Aorta (tissue), 5 donors: ENCODE data around the gene NCS1. TPM values are rescaled to one million over a fixed set of nuclear protein-coding genes. Genes with fewer than 3 reads are reported as not detected.

Experiments
- ATAC-seq: fragments of 200-7000 bp; cut with Tn5 transposase; one replicate; pipeline ENCODE4 v1.9.1; 2022; ENCODE audit warnings: moderate library complexity; ENCODE audit not compliant: low FRiP score
- DNase-seq, 2 donors: peaks; one replicate each; pipeline ENCODE4 v3.0.0-alpha.2; 2020
- H3K27ac ChIP-seq, 2 donors: one replicate each; pipeline ENCODE4 v1.5.1; 2013; ENCODE audit warnings: low read length in 2 of 2, mild to moderate bottlenecking in 2 of 2, moderate library complexity in 2 of 2, control low read depth in 1 of 2, inconsistent platforms in 1 of 2, low read depth in 1 of 2
- H3K27me3 ChIP-seq, 2 donors: one replicate each; pipeline ENCODE4 v1.6.1; 2013; ENCODE audit warnings: control low read depth in 1 of 2, low read length in 1 of 2, mild to moderate bottlenecking in 1 of 2, moderate library complexity in 1 of 2; ENCODE audit not compliant: insufficient read depth in 2 of 2, control insufficient read depth in 1 of 2
- H3K36me3 ChIP-seq, 2 donors: one replicate each; pipeline ENCODE4 v1.6.1; 2013; ENCODE audit warnings: control low read depth in 1 of 2, low read length in 1 of 2, mild to moderate bottlenecking in 1 of 2; ENCODE audit not compliant: insufficient read depth in 2 of 2, control insufficient read depth in 1 of 2
- H3K4me1 ChIP-seq, 2 donors: one replicate each; pipeline ENCODE4 v1.6.1; 2013; ENCODE audit warnings: low read length in 2 of 2, control low read depth in 1 of 2, mild to moderate bottlenecking in 1 of 2, moderate library complexity in 1 of 2; ENCODE audit not compliant: insufficient read depth in 2 of 2, control insufficient read depth in 1 of 2
- H3K4me3 ChIP-seq, 2 donors: one replicate each; pipeline ENCODE4 v1.5.1; 2013; ENCODE audit warnings: low read length in 2 of 2, control low read depth in 1 of 2, mild to moderate bottlenecking in 1 of 2
- H3K9me3 ChIP-seq: one replicate; pipeline ENCODE4 v1.6.1; 2013; ENCODE audit warnings: mild to moderate bottlenecking, low read length; ENCODE audit not compliant: control insufficient read depth
- WGBS, 2 donors: extraction: QIAGEN DNeasy Blood & Tissue Kit; methylation state at CpG; one replicate each; pipeline ENCODE4 v1.1.7; 2013; 5-methylcytosine and 5-hydroxymethylcytosine counted together
- intact Hi-C, 2 donors: fragments of 100-400 bp; cut with DNase I; formaldehyde crosslinking; loops; one replicate each; pipeline versions ENCODE4 v1.14.2 to v1.15.0; 2022
- polyA plus RNA-seq, 2 donors: library from polyadenylated mRNA; stranded (reverse); fragments of 200-250 nt; gene quantifications; one replicate each; pipeline ENCODE4 v1.2.3, GENCODE V29; 2013
- total RNA-seq, 2 donors: library from RNA; stranded (reverse); fragmentation: NEBNext Ultra II Directional; extraction: Animal tissue kit (Norgen Biotek cat#: 25700); gene quantifications; one replicate each; pipeline ENCODE4 v1.2.1, GENCODE V29; 2021
- donor health status: healthy with polysubstance abuse.
- donor health status: Bipolar disorder and iron deficiency.
- donor health status: DM: no; HTN: no; CAD: no.
- donor health status: DM: no; HTN: no; CAD: no.
- donor health status: DM: yes; HTN: yes; CAD: no.

The NCS1 gene
- total and polyA plus RNA-seq, 4 donors: 21.3 to 171 (median 47.4) TPM

GRCh38 chr9:130198501-130199179, 26.4 kb downstream of the NCS1 start:
- no peaks in the 10 kb centered on the region for H3K27me3 ChIP-seq
- intact Hi-C loops: no loop called here
- H3K4me3 ChIP-seq: no peak overlapping the region
- ATAC-seq (peak; percentile 56), DNase-seq (peak in 1 of 2 donors; percentile 74)
- no peaks in the 10 kb centered on the region for H3K36me3 ChIP-seq
- no peaks in the 10 kb centered on the region for H3K4me1 ChIP-seq
- peak overlapping the region in 1 of 2 donors; percentile 0 for H3K27ac ChIP-seq
- no peaks in the 10 kb centered on the region for H3K9me3 ChIP-seq
- 25 to 30% methylated on average over 12 of the region's 12 CpGs for WGBS, 2 donors

DNA sequence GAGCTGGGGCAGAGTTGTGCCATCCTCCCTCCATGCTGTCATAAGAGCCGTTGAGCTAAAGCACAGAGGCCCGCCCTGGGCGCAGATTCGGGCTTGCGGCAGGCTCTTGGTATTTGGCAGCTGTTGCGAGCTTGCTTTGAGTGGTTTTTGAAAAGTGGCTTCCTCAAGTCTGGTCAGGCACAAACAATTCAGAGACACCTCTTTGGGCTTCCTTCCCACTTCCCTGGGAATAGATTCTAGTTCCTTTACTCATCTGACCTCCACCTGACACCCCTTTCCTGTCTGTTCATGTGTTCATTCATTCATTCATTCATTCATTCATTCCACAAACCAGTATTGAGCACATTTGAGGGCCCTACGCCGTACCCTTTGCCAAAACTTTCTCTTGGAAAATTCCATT, 27.4 kb downstream of the NCS1 start:
- Histone ChIP-seq H3K27ac (peak overlapping the region; percentile 20 to 60), H3K4me3 (no peak overlapping the region), H3K9me3 (no peaks in the 10 kb centered on the region), H3K27me3 (no peaks in the 10 kb centered on the region), H3K36me3 (no peaks in the 10 kb centered on the region), H3K4me1 (no peaks in the 10 kb centered on the region)
- DNase-seq (no peak), ATAC-seq (no peak)
- 12 to 19% methylated on average over 8 of the region's 8 CpGs for WGBS, 2 donors
- intact Hi-C loops: no loop called here

- ATAC-seq (no peak), DNase-seq (no peak)
- H3K27me3 ChIP-seq: no peaks in the 10 kb centered on the region
- no peaks in the 10 kb centered on the region for H3K36me3 ChIP-seq
- intact Hi-C loops: no loop called here
- H3K9me3 ChIP-seq: no peaks in the 10 kb centered on the region
- 13 to 19% methylated on average over 17 of the region's 17 CpGs for WGBS, 2 donors
- H3K27ac ChIP-seq: peak overlapping the region in 1 of 2 donors; percentile 20
- H3K4me1 ChIP-seq: no peaks in the 10 kb centered on the region
- no peak overlapping the region for H3K4me3 ChIP-seq
Observed at GRCh38 chr9:130200038-130200849, 28.0 kb downstream of the NCS1 start.

- Histone ChIP-seq H3K4me3 (no peak overlapping the region), H3K27ac (no peak overlapping the region), H3K27me3 (no peaks in the 10 kb centered on the region), H3K9me3 (no peaks in the 10 kb centered on the region), H3K4me1 (no peaks in the 10 kb centered on the region), H3K36me3 (no peaks in the 10 kb centered on the region)
- ATAC-seq: no peak
- WGBS, 2 donors: 50 to 67% methylated on average over 12 of the region's 12 CpGs
- intact Hi-C loops: no loop called here
- no peak for DNase-seq
Observed at GRCh38 chr9:130201399-130201873, 29.2 kb downstream of the NCS1 start.

DNA sequence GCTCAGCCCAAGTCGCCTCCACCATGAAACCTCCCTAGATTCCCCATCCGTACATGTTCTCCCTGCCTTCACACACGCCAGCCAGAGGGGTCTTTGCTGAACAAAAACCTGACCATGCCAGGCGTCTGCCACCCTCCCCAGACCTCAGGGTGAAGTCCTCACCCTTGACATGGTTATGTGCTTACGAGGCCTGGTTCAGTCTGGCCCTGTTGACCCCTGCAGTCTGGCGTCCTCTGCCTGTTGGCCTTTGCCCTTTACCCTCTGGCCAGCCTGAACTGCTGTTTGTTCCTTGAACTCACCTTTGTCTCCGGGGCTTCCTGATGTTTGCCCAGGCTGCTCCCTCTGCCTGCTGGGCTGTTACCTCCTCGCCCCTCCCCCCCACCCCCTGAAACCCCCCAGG, 29.8 kb downstream of the NCS1 start:
- no peak for ATAC-seq
- intact Hi-C loops: no loop called here
- no peaks in the 10 kb centered on the region for H3K4me1 ChIP-seq

DNA sequence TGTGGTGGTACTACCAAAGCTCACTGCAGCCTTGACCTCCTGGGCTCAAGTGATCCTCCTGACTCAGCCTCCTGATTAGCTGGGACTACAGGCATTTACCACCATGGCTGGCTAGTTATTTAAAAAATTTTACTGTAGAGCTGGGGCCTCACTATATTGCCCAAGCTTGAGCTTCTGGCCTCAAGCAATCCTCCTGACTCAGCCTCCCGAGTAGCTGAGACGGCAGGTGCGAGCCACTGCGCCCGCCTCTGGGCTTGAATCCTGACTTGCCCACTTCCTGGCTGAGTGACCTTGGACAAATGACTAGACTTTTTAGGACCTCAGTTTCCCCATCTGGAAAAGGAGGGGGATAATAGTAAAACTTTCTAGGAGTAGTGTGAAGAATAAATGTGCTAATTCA, 32.1 kb downstream of the NCS1 start:
- Histone ChIP-seq H3K27me3 (no peaks in the 10 kb centered on the region), H3K4me3 (no peak overlapping the region), H3K4me1 (no peaks in the 10 kb centered on the region), H3K27ac (no peak overlapping the region), H3K36me3 (no peaks in the 10 kb centered on the region), H3K9me3 (no peaks in the 10 kb centered on the region)
- intact Hi-C loops: no loop called here
- ATAC-seq (no peak), DNase-seq (no peak)
- WGBS, 2 donors: 96% methylated on average over 5 of the region's 5 CpGs

More for the DNA sequence above, 29.8 kb downstream of the NCS1 start:
- no peaks in the 10 kb centered on the region for H3K27me3 ChIP-seq
- 87 to 90% methylated on average over 8 of the region's 8 CpGs for WGBS, 2 donors
- H3K27ac ChIP-seq: no peak overlapping the region
- H3K36me3 ChIP-seq: no peaks in the 10 kb centered on the region
- H3K4me3 ChIP-seq: no peak overlapping the region
- no peaks in the 10 kb centered on the region for H3K9me3 ChIP-seq
- no peak for DNase-seq

DNA sequence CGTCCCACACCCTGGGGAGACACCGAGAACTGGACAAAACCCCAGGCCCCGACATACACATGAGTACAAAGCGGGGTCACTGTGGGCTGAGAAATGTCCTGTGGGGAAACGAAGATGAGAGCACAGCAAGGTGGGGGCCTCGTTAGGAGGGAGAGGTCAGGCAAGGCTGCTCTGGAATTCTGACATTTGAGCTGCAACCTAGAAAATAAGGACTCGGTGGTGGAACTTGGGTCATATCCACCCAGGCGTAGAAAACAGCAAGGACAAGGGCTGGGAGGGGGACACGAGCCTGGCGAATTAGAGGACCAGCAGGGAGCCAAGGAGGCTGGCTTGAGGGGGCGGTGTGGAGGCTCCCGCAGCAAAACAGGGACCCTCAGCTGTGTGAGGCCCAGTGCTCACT, 32.8 kb downstream of the NCS1 start:
- ATAC-seq (no peak), DNase-seq (no peak)
- Histone ChIP-seq H3K4me1 (no peaks in the 10 kb centered on the region), H3K27me3 (no peaks in the 10 kb centered on the region), H3K4me3 (no peak overlapping the region), H3K27ac (no peak overlapping the region), H3K36me3 (no peaks in the 10 kb centered on the region), H3K9me3 (no peaks in the 10 kb centered on the region)
- WGBS, 2 donors: 82 to 88% methylated on average over 12 of the region's 12 CpGs
- intact Hi-C loops: loop anchor here in 1 of 2 donors (5.0 kb wide), 1 partner anchor 33 kb away; the partner anchor contains the start of gene NCS1

GRCh38 chr9:130205912-130206311, 33.7 kb downstream of the NCS1 start:
- 96 to 97% methylated on average over 5 of the region's 5 CpGs for WGBS, 2 donors
- H3K4me1 ChIP-seq: no peaks in the 10 kb centered on the region
- intact Hi-C loops: loop anchor here in 1 of 2 donors (5.0 kb wide), 1 partner anchor 34 kb away; the partner anchor contains the start of gene NCS1
- H3K4me3 ChIP-seq: no peak overlapping the region
- no peaks in the 10 kb centered on the region for H3K27me3 ChIP-seq
- H3K27ac ChIP-seq: no peak overlapping the region
- no peaks in the 10 kb centered on the region for H3K36me3 ChIP-seq
- DNase-seq: no peak
- no peak for ATAC-seq
- no peaks in the 10 kb centered on the region for H3K9me3 ChIP-seq
